Measurements from ENCODE around the gene MTFR1L.

- no peak for TF ChIP-seq GATA2 (IDR thresholded peaks at IDR 0.05; ENCODE audit: low read depth, low read length)
- no peak for TF ChIP-seq GATA3 (IDR thresholded peaks at IDR 0.05; ENCODE audit: low read depth, low read length)
Measured at GRCh38 chr1:25819491-25820246, at the start of gene MTFR1L.

Data from SH-SY5Y (cell line).